Caki2 (cell line): Measurements from ENCODE around the gene SOX6. TPM values are rescaled to one million over a fixed set of nuclear protein-coding genes. Genes with fewer than 3 reads are reported as not detected.

Source experiments
- DNase-seq: peaks from one replicate; pipeline ENCODE4 v3.0.0-alpha.2; 2015; ENCODE audit warnings: low read depth
- in situ Hi-C: cut with HindIII; loops from 2 replicates; pipeline ENCODE4 v1.10.0; 2016; ENCODE audit warnings: low sequenced_read_pairs, low pct_unique_long_range_greater_than_20kb, mixed read lengths
- total RNA-seq: library from RNA; depleted of rRNA; stranded (reverse); fragments of >200 nt; shearing (Covaris generic); gene quantifications from 2 replicates; pipeline ENCODE4 v1.2.3, GENCODE V29; 2014; ENCODE audit warnings: low replicate concordance

The SOX6 gene
- total RNA-seq, 1 experiment from 2014 or later = 0.78 TPM

GRCh38 chr11:16336204-16336603 is 20.1 kb downstream of the SOX6 start:
- in situ Hi-C loops = no loop called here
- no peak for DNase-seq

- no peak for DNase-seq
These were observed 20.9 kb downstream of the SOX6 start for GRCh38 chr11:16335236-16335962.

GRCh38 chr11:16326679-16327297 is 29.6 kb downstream of the SOX6 start:
- in situ Hi-C loops = no loop called here
- DNase-seq = no peak

More at GRCh38 chr11:16335236-16335962, 20.9 kb downstream of the SOX6 start:
- in situ Hi-C loops = no loop called here

GRCh38 chr11:16322190-16322589 is 34.2 kb downstream of the SOX6 start:
- in situ Hi-C loops = no loop called here
- no peak for DNase-seq

- in situ Hi-C loops = no loop called here
- no peak for DNase-seq
These were observed 35.2 kb downstream of the SOX6 start for GRCh38 chr11:16321148-16321547.

- DNase-seq = no peak
- in situ Hi-C loops = no loop called here
These were observed 38.0 kb downstream of the SOX6 start for GRCh38 chr11:16318320-16318719.

- DNase-seq = no peak
- in situ Hi-C loops = no loop called here
These were observed 38.6 kb downstream of the SOX6 start for GRCh38 chr11:16317712-16318111.

GRCh38 chr11:16313846-16314245 is 42.5 kb downstream of the SOX6 start:
- in situ Hi-C loops = no loop called here
- no peak for DNase-seq

GRCh38 chr11:16312233-16312765 is 44.0 kb downstream of the SOX6 start:
- in situ Hi-C loops = no loop called here
- no peak for DNase-seq

- in situ Hi-C loops = no loop called here
- DNase-seq = no peak
These were observed 44.5 kb downstream of the SOX6 start for GRCh38 chr11:16311831-16312230.

- in situ Hi-C loops = no loop called here
- DNase-seq = no peak
These were observed 45.4 kb downstream of the SOX6 start for GRCh38 chr11:16310943-16311342.

- no peak for DNase-seq
- in situ Hi-C loops = no loop called here
These were observed 47.1 kb downstream of the SOX6 start for GRCh38 chr11:16309226-16309625.

- in situ Hi-C loops = no loop called here
- DNase-seq = no peak
These were observed 54.9 kb downstream of the SOX6 start for GRCh38 chr11:16301462-16301861.

- DNase-seq = no peak
- in situ Hi-C loops = no loop called here
These were observed 56.2 kb downstream of the SOX6 start for GRCh38 chr11:16299884-16300782.

GRCh38 chr11:16299390-16299789 is 57.0 kb downstream of the SOX6 start:
- in situ Hi-C loops = no loop called here
- no peak for DNase-seq

- in situ Hi-C loops = no loop called here
- no peak for DNase-seq
These were observed 59.0 kb downstream of the SOX6 start for GRCh38 chr11:16297332-16297731.

GRCh38 chr11:16296273-16296672 is 60.1 kb downstream of the SOX6 start:
- no peak for DNase-seq
- in situ Hi-C loops = no loop called here

- no peak for DNase-seq
- in situ Hi-C loops = no loop called here
These were observed 60.8 kb downstream of the SOX6 start for GRCh38 chr11:16295592-16295991.

GRCh38 chr11:16293204-16293681 is 63.1 kb downstream of the SOX6 start:
- DNase-seq = no peak
- in situ Hi-C loops = no loop called here
